IMR-90 (cell line): ENCODE results near the gene GALNT13. TPM values are rescaled to one million over a fixed set of nuclear protein-coding genes. Genes with fewer than 3 reads are reported as not detected.

ENCODE experiments used
- ATAC-seq: fragments of 200-7000 bp; cut with Tn5 transposase; 2 replicates; pipeline ENCODE4 v1.9.1; 2020; ENCODE audit warnings: low read depth, mild to moderate bottlenecking, moderate library complexity
- Bru-seq: library from RNA; stranded (reverse); fragments of 400-500 nt; gene quantifications from one replicate; lab custom pipeline; 2021; lab: Mats Ljungman, UMichigan
- BruChase-seq, 2 experiments: library from RNA; stranded (reverse); fragments of 400-500 nt; gene quantifications; one replicate each; lab custom pipeline; 2021; lab: Mats Ljungman, UMichigan
- BruUV-seq: library from RNA; stranded (reverse); fragments of 400-500 nt; replicated peaks from 2 replicates; lab custom pipeline; 2021; lab: Mats Ljungman, UMichigan
- CTCF ChIA-PET: fragments of 300-600 bp; formaldehyde crosslinking; extraction: SDS; loops from one replicate; lab custom pipeline; 2021; ENCODE audit warnings: antibody characterized with exemption; lab: Yijun Ruan, JAX
- POLR2A ChIA-PET: fragments of 300-600 bp; sonication (Branson Sonifier 250); formaldehyde crosslinking; loops from one replicate; lab custom pipeline; 2022; ENCODE audit warnings: antibody characterized with exemption; ENCODE audit not compliant: unreplicated experiment; lab: Charles Lee
- DNase-seq: peaks from one replicate; pipeline ENCODE4 v3.0.0; 2013
- H2AFZ ChIP-seq: replicated peaks from 2 replicates; pipeline ENCODE3; 2013; ENCODE audit warnings: low read length, mild to moderate bottlenecking; ENCODE audit not compliant: poor library complexity
- H2AK5ac ChIP-seq: 2 replicates; pipeline ENCODE4 v1.6.1; 2013; ENCODE audit warnings: low read depth, low read length, inconsistent platforms
- H2AK9ac ChIP-seq: replicated peaks from 2 replicates; pipeline ENCODE3; 2013; ENCODE audit warnings: mild to moderate bottlenecking, low read depth, low read length, moderate library complexity; ENCODE audit not compliant: poor library complexity
- H2BK120ac ChIP-seq: 2 replicates; pipeline ENCODE4 v1.6.1; 2013; ENCODE audit warnings: low read depth, low read length, inconsistent platforms
- H2BK15ac ChIP-seq: 3 replicates; pipeline ENCODE4 v1.6.1; 2013; ENCODE audit warnings: low read depth, low read length, inconsistent platforms
- H2BK20ac ChIP-seq: 2 replicates; pipeline ENCODE4 v1.6.1; 2013; ENCODE audit warnings: low read depth, mild to moderate bottlenecking, inconsistent platforms, low read length, moderate library complexity
- H2BK5ac ChIP-seq: 2 replicates; pipeline ENCODE4 v1.6.1; 2013; ENCODE audit warnings: mild to moderate bottlenecking, low read depth, low read length, inconsistent platforms; ENCODE audit not compliant: poor library complexity, severe bottlenecking
- H3K14ac ChIP-seq: replicated peaks from 2 replicates; pipeline ENCODE4 v1.6.1; 2013; ENCODE audit warnings: low read depth, low read length, inconsistent platforms
- H3K18ac ChIP-seq: 2 replicates; pipeline ENCODE4 v1.6.1; 2013; ENCODE audit warnings: low read depth, low read length, control low read depth
- H3K23ac ChIP-seq: 2 replicates; pipeline ENCODE4 v1.6.1; 2013; ENCODE audit warnings: low read depth, low read length, inconsistent platforms
- H3K27ac ChIP-seq: 2 replicates; pipeline ENCODE4 v1.5.1; 2013; ENCODE audit warnings: mild to moderate bottlenecking, control low read depth, low read length; ENCODE audit not compliant: insufficient read depth
- H3K27me3 ChIP-seq: 2 replicates; pipeline ENCODE4 v1.6.1; 2013; ENCODE audit warnings: low read length; ENCODE audit not compliant: control insufficient read depth, insufficient read depth
- H3K36me3 ChIP-seq: 2 replicates; pipeline ENCODE4 v1.6.1; 2013; ENCODE audit warnings: low read length, mixed read lengths; ENCODE audit not compliant: control insufficient read depth, insufficient read depth
- H3K4ac ChIP-seq: 2 replicates; pipeline ENCODE4 v1.6.1; 2013; ENCODE audit warnings: low read depth, low read length, inconsistent platforms
- H3K4me1 ChIP-seq: 2 replicates; pipeline ENCODE4 v1.6.1; 2013; ENCODE audit warnings: low read length, mixed read lengths; ENCODE audit not compliant: control insufficient read depth, insufficient read depth
- H3K4me2 ChIP-seq: 2 replicates; pipeline ENCODE4 v1.6.1; 2013; ENCODE audit warnings: low read depth, mild to moderate bottlenecking, control low read depth, low read length, moderate library complexity
- H3K4me3 ChIP-seq: 2 replicates; pipeline ENCODE4 v1.5.1; 2013; ENCODE audit warnings: low read depth, mild to moderate bottlenecking, control low read depth, low read length, moderate library complexity; ENCODE audit not compliant: insufficient read depth
- H3K56ac ChIP-seq: 2 replicates; pipeline ENCODE4 v1.6.1; 2013; ENCODE audit warnings: low read length, inconsistent platforms; ENCODE audit not compliant: insufficient read depth; ENCODE audit errors: extremely low read depth
- H3K79me1 ChIP-seq, 2 experiments: 2 replicates each; pipeline ENCODE4 v1.6.1; 2013; ENCODE audit warnings: low read length in 2 of 2, inconsistent platforms in 1 of 2, low read depth in 1 of 2
- H3K9ac ChIP-seq: 2 replicates; pipeline ENCODE4 v1.6.1; 2013; ENCODE audit warnings: low read depth, low read length, control low read depth
- H3K9me1 ChIP-seq: 2 replicates; pipeline ENCODE4 v1.6.1; 2013; ENCODE audit warnings: low read length, inconsistent platforms; ENCODE audit not compliant: insufficient read depth
- H3K9me3 ChIP-seq: 2 replicates; pipeline ENCODE4 v1.6.1; 2013; ENCODE audit warnings: low read length; ENCODE audit not compliant: control insufficient read depth, insufficient read depth
- H4K20me1 ChIP-seq: 2 replicates; pipeline ENCODE4 v1.6.1; 2013; ENCODE audit warnings: low read length, inconsistent platforms; ENCODE audit not compliant: insufficient read depth
- H4K5ac ChIP-seq: 2 replicates; pipeline ENCODE4 v1.6.1; 2013; ENCODE audit warnings: mild to moderate bottlenecking, low read depth, low read length, control low read depth
- H4K8ac ChIP-seq, 2 experiments: 2 replicates each; pipeline ENCODE4 v1.6.1; 2013; ENCODE audit warnings: low read depth in 2 of 2, low read length in 2 of 2, control low read depth in 1 of 2, inconsistent platforms in 1 of 2
- H4K91ac ChIP-seq: 2 replicates; pipeline ENCODE4 v1.6.1; 2013; ENCODE audit warnings: low read depth, low read length, inconsistent platforms; ENCODE audit not compliant: insufficient read depth
- BHLHE40 ChIP-seq: fragments of 150-350 bp; IDR thresholded peaks from 2 replicates; pipeline ENCODE4 v1.6.1; 2016; ENCODE audit warnings: mild to moderate bottlenecking, low read depth, low read length
- CEBPB ChIP-seq: IDR thresholded peaks from 2 replicates; pipeline ENCODE4 v1.6.1; 2012; ENCODE audit warnings: low read depth, low read length, improper control_type of control experiment
- CHD1 ChIP-seq: IDR thresholded peaks from 2 replicates; pipeline ENCODE4 v1.6.1; 2012; ENCODE audit warnings: low read depth, low read length, improper control_type of control experiment
- CTCF ChIP-seq: conservative IDR thresholded peaks from 2 replicates; pipeline ENCODE4 v1.5.1; 2012; ENCODE audit warnings: mild to moderate bottlenecking, low read depth, low read length, improper control_type of control experiment
- FOS ChIP-seq: fragments of 150-350 bp; IDR thresholded peaks from 2 replicates; pipeline ENCODE4 v1.6.1; 2016; ENCODE audit warnings: low read depth, low read length
- MAFK ChIP-seq: IDR thresholded peaks from 2 replicates; pipeline ENCODE4 v1.6.1; 2012; ENCODE audit warnings: low read depth, low read length, improper control_type of control experiment
- MAZ ChIP-seq: IDR thresholded peaks from 2 replicates; pipeline ENCODE4 v1.6.1; 2012; ENCODE audit warnings: low read depth, mild to moderate bottlenecking, low read length, improper control_type of control experiment, moderate library complexity, borderline replicate concordance
- NFE2L2 ChIP-seq: fragments of 150-350 bp; IDR thresholded peaks from 2 replicates; pipeline ENCODE4 v1.6.1; 2016; ENCODE audit warnings: low read depth, mild to moderate bottlenecking, low read length
- RAD21 ChIP-seq: IDR thresholded peaks from 2 replicates; pipeline ENCODE4 v1.6.1; 2012; ENCODE audit warnings: low read length, improper control_type of control experiment
- RCOR1 ChIP-seq: IDR thresholded peaks from 2 replicates; pipeline ENCODE4 v1.6.1; 2012; ENCODE audit warnings: mild to moderate bottlenecking, low read length, improper control_type of control experiment; ENCODE audit not compliant: insufficient replicate concordance
- RFX5 ChIP-seq: IDR thresholded peaks from 2 replicates; pipeline ENCODE4 v1.8.0; 2012; ENCODE audit warnings: low read depth, mild to moderate bottlenecking, low read length, moderate library complexity
- SMC3 ChIP-seq: fragments of 150-350 bp; IDR thresholded peaks from 2 replicates; pipeline ENCODE4 v1.6.1; 2016; ENCODE audit warnings: low read depth, mild to moderate bottlenecking, antibody characterized with exemption, low read length, moderate library complexity
- WGBS, 2 experiments: methylation state at CpG; one replicate each; pipeline versions ENCODE4 v1.1.5 to v1.1.7; 2013; ENCODE audit warnings: missing lambda C conversion rate in 2 of 2; ENCODE audit not compliant: insufficient read length in 1 of 2; ENCODE audit errors: extremely low coverage in 2 of 2; 5-methylcytosine and 5-hydroxymethylcytosine counted together
- dilution Hi-C: fragments of 300-500 bp; cut with HindIII; formaldehyde crosslinking; loops from one replicate; pipeline ENCODE4 v1.14.3; 2018; ENCODE audit warnings: low sequenced_read_pairs; ENCODE audit not compliant: unreplicated experiment
- in situ Hi-C: fragments of 300-500 bp; cut with MboI; formaldehyde crosslinking; loops from 3 replicates; pipeline ENCODE4 v1.14.3; 2019; ENCODE audit warnings: low sequenced_read_pairs, inconsistent platforms, mixed read lengths
- intact Hi-C: fragments of 100-400 bp; cut with micrococcal nuclease; formaldehyde crosslinking; loops from 2 replicates; pipeline ENCODE4 v1.10.0; 2022
- long read RNA-seq: library from polyadenylated mRNA; unstranded; transcript quantifications from one replicate; pipeline ENCODE4 v2.0.0, GENCODE V29; 2021; ENCODE audit not compliant: unreplicated experiment
- polyA plus RNA-seq, 3 experiments: library from polyadenylated mRNA; depleted of rRNA; stranded (reverse); fragments of >200 nt; gene quantifications; 2 replicates each; pipeline ENCODE4 v1.2.3, GENCODE V29; 2012; ENCODE audit warnings: low replicate concordance in 1 of 3
- total RNA-seq: library from RNA; depleted of rRNA; stranded (reverse); fragments of >200 nt; gene quantifications from 2 replicates; pipeline ENCODE4 v1.2.3, GENCODE V29; 2012; rRNA removed
- TF ChIP-seq, protein P1 (sequence below): fragments of 150-350 bp; IDR thresholded peaks from 2 replicates; pipeline ENCODE4 v1.6.1; 2016; ENCODE audit warnings: low read depth, mild to moderate bottlenecking, low read length, moderate library complexity, borderline replicate concordance

GALNT13 gene
- total RNA-seq, result not detected in 2 replicates
- polyA plus RNA-seq (2012; rRNA removed), result 0.03 TPM in 1 of 2 replicates, not detected in the other
- polyA plus RNA-seq (2012; cell fraction: cytosol; rRNA removed), result 0.02 TPM in 1 of 2 replicates, not detected in the other
- polyA plus RNA-seq (2012; cell fraction: nucleus; rRNA removed; ENCODE audit: low replicate concordance), result not detected in 2 replicates
- Bru-seq, nascent RNA, result percentile 46 among the genes with signal in this experiment
- BruChase-seq, experiment 1, labeled RNA remaining after a 6-hour chase, result percentile 37 among the genes with signal in this experiment
- percentile 43 among the genes with signal in this experiment for BruChase-seq, experiment 2, labeled RNA remaining after a 2-hour chase
- long read RNA-seq, full-length matches to known transcripts, result 10 of 13 reads
- long read RNA-seq, partial matches to known transcripts, result 1 of 13 reads
- long read RNA-seq, other reads (novel, unspliced or antisense), result 2 of 13 reads

DNA sequence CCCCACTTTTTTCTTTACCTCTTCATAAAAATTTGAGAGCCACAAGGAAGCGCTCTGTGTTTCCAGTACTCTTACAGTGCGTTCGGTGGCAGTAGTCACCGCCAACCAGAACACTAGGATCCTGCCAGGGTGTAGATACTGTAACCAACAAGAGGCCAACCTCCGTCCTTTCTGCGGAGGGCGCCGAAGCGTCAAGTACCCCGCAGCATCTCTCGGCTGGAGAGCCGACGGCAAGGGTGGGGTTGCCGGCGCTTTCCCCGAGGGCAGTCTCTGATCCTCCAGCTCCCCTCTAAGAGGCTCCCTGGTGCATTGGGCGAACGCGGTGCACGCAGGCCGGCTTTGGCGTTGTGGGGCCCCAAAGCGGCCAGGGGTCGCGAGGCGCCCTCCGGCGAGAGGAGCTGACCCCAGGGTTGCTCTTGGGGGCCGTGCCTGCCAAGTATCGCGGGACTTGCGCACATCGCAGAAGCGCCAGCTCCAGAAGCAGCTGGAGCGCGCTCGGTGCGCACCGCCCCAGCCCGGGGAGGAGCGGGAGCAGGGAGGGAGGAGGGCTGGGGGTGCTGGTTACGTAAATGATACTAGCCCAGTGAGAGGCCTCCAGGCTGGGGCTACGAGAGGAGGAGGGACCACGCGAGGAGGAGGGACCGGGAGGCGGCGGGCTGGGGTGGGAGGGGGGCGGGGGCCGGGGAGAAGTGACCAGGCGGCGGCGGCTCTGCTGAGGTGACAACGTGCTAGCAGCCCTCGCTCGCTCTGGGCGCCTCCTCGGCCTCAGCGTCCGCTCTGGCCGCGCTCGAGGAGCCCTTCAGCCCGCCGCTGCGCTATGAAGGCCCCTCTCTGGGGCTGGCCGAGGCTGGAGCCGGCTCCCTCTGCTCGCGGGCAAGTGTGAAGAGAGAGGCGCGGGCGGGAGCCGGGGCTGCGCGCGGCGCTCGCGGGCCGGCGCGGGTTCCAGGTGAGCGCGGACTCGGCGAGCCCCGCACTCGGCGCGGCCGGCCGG lies at the start of gene GALNT13:
GALNT13 (plus strand) TSS at position 692 of the 991 bp plus-strand sequence.
- no peak within 1 kb of the TSS for H3K4ac ChIP-seq
- in situ Hi-C loops, result no loop called here
- H3K56ac ChIP-seq, result no peak within 1 kb of the TSS
- CTCF ChIA-PET, result no interaction called here
- no TSS peak for BruUV-seq
- no peak within 1 kb of the TSS for H2BK120ac ChIP-seq
- no peak within 1 kb of the TSS for H2BK5ac ChIP-seq
- H2AK5ac ChIP-seq, result no peak within 1 kb of the TSS
- no peaks in the 10 kb centered on the region for H4K20me1 ChIP-seq
- dilution Hi-C loops, result no loop called here
- no peaks in the 10 kb centered on the region for H3K4me1 ChIP-seq
- no peaks in the 10 kb centered on the region for H3K36me3 ChIP-seq
- no peak within 1 kb of the TSS for H4K91ac ChIP-seq
- H4K8ac ChIP-seq, result no peak within 1 kb of the TSS
- H2BK20ac ChIP-seq, result no peak within 1 kb of the TSS
- 4% methylated on average over 39 of the region's 93 CpGs; no CpG with 5 or more reads in 1 of the 2 experiments for WGBS, 2 experiments
- H4K5ac ChIP-seq, result no peak within 1 kb of the TSS
- no peak for DNase-seq
- H3K27me3 ChIP-seq, result no peaks in the 10 kb centered on the region
- no peak within 1 kb of the TSS for H2AFZ ChIP-seq
- H3K9ac ChIP-seq, result no peak within 1 kb of the TSS
- no peak within 1 kb of the TSS for H3K14ac ChIP-seq
- H2BK15ac ChIP-seq, result no peak within 1 kb of the TSS
- intact Hi-C loops, result loop anchor here (2.0 to 5.0 kb wide), 2 partner anchors 271 to 503 kb away; no protein-coding TSS in a partner anchor
- H3K4me3 ChIP-seq, result no peak within 1 kb of the TSS
- H3K9me3 ChIP-seq, result peaks cover 8% of the 10 kb centered on the region
- ATAC-seq, result peak; percentile 91
- H3K23ac ChIP-seq, result no peak within 1 kb of the TSS
- H3K27ac ChIP-seq, result no peak within 1 kb of the TSS
- POLR2A ChIA-PET, result no interaction called here
- H3K4me2 ChIP-seq, result no peak within 1 kb of the TSS
- H3K79me1 ChIP-seq, result no peaks in the 10 kb centered on the region
- H3K18ac ChIP-seq, result no peak within 1 kb of the TSS
- no peak within 1 kb of the TSS for H2AK9ac ChIP-seq
- H3K9me1 ChIP-seq, result no peaks in the 10 kb centered on the region
- TF ChIP-seq BHLHE40, result no peak
- no peak for TF ChIP-seq RAD21
- TF ChIP-seq RCOR1, result no peak
- no peak for TF ChIP-seq FOS
- TF ChIP-seq CTCF, result no peak
- no peak for TF ChIP-seq CHD1
- no peak for TF ChIP-seq RFX5
- TF ChIP-seq, protein P1, sequence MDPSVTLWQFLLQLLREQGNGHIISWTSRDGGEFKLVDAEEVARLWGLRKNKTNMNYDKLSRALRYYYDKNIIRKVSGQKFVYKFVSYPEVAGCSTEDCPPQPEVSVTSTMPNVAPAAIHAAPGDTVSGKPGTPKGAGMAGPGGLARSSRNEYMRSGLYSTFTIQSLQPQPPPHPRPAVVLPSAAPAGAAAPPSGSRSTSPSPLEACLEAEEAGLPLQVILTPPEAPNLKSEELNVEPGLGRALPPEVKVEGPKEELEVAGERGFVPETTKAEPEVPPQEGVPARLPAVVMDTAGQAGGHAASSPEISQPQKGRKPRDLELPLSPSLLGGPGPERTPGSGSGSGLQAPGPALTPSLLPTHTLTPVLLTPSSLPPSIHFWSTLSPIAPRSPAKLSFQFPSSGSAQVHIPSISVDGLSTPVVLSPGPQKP, result no peak
- TF ChIP-seq CEBPB, result no peak
- TF ChIP-seq NFE2L2, result no peak
- no peak for TF ChIP-seq SMC3
- no peak for TF ChIP-seq MAFK
- no peak for TF ChIP-seq MAZ
